GM12891 (cell line): ENCODE measurements around the gene CSAD.

ENCODE experiments used
- PAX5 ChIP-seq: IDR thresholded peaks from 2 replicates; pipeline ENCODE4 v1.6.1; 2011; ENCODE audit warnings: low read length, moderate library complexity, mild to moderate bottlenecking; ENCODE audit not compliant: insufficient read depth, severe bottlenecking
- POLR2A ChIP-seq: IDR thresholded peaks from 2 replicates; pipeline ENCODE4 v1.6.1; 2011; ENCODE audit warnings: low read depth, low read length, control low read depth
- POLR2AphosphoS5 ChIP-seq: IDR thresholded peaks from 2 replicates; pipeline ENCODE4 v1.6.1; 2011; ENCODE audit warnings: low read depth, low read length, control low read depth
- POU2F2 ChIP-seq: IDR thresholded peaks from 2 replicates; pipeline ENCODE4 v1.6.1; 2011; ENCODE audit warnings: low read depth, mild to moderate bottlenecking, control low read depth, low read length, moderate library complexity
- SPI1 ChIP-seq: IDR thresholded peaks from 2 replicates; pipeline ENCODE4 v1.6.1; 2011; ENCODE audit warnings: low read depth, low read length, control low read depth
- TAF1 ChIP-seq: IDR thresholded peaks from 2 replicates; pipeline ENCODE4 v1.6.1; 2011; ENCODE audit warnings: low read depth, low read length, control low read depth

DNA sequence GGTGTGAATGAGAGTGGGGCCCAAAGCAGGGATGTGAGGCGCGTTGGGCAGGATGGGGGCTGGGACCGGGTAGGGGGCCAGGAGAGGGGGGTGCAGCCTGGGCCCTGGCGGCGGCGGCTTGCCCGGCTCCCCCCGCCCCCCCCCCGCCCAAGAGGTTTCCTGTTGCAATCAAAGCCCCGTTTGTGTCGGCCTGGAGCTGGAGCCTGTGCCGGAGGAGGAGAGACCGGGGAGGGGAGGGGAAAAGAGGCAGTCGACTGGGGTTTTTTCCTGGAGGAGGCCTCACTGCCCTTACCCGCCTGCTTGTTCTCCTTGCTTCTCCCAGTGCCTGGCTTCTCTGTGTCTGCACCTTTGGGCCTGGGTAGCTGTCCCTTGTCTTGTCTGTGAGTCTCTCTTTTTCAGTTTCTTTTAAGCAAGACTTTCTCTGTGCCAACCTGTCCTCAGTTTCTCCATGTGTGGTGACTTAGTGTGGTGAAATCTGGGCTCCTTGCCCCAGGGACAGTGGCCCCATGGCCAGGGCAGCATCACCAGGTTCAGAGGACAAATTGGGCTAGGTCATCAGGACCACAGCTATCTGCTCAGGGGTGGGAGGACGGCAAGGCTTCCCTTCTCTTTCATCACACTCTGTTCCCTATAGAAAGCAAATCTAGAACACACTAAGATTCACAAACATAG, 42.8 kb upstream of the CSAD start:
- TF ChIP-seq TAF1: no peak
- no peak for TF ChIP-seq POLR2A
- TF ChIP-seq POLR2AphosphoS5: no peak
- TF ChIP-seq PAX5: no peak
- no peak for TF ChIP-seq POU2F2
- TF ChIP-seq SPI1: no peak
